KOPT-K1 (cell line): ENCODE measurements around the gene MTMR2.
"Not testable (repeated sequence)": the region's sequence is repeated elsewhere in the genome, so short reads cannot be mapped to it uniquely, and the experiment has no call there.

Experiments used
- H3K27ac ChIP-seq: fragments of 200-600 bp; sonication (generic); 2 replicates; pipeline ENCODE4 v1.5.1; 2016; ENCODE audit warnings: antibody characterized with exemption, mild to moderate bottlenecking, low read depth, low read length; ENCODE audit not compliant: poor library complexity, severe bottlenecking
- H3K36me3 ChIP-seq: fragments of 200-600 bp; sonication (generic); 2 replicates; pipeline ENCODE4 v1.5.1; 2017; ENCODE audit warnings: antibody characterized with exemption, mild to moderate bottlenecking, low read length, moderate library complexity; ENCODE audit not compliant: insufficient read depth
- H3K9me3 ChIP-seq: fragments of 200-600 bp; sonication (generic); 2 replicates; pipeline ENCODE4 v1.5.1; 2017; ENCODE audit warnings: antibody characterized with exemption, low read length, mild to moderate bottlenecking; ENCODE audit not compliant: insufficient read depth, poor library complexity, severe bottlenecking

MTMR2 gene

GRCh38 chr11:95832763-95833162, 91.1 kb downstream of the MTMR2 start:
- H3K36me3 ChIP-seq: peaks cover 97% of the 10 kb centered on the region
- H3K27ac ChIP-seq: no peak overlapping the region
- H3K9me3 ChIP-seq: no peaks in the 10 kb centered on the region

- Histone ChIP-seq H3K27ac (no peak overlapping the region), H3K9me3 (no peaks in the 10 kb centered on the region), H3K36me3 (peaks cover 97% of the 10 kb centered on the region)
Observed at GRCh38 chr11:95831198-95831883, 92.6 kb downstream of the MTMR2 start.

GRCh38 chr11:95829580-95830259, 94.2 kb downstream of the MTMR2 start:
- Histone ChIP-seq H3K9me3 (no peaks in the 10 kb centered on the region), H3K27ac (no peak overlapping the region), H3K36me3 (peaks cover 97% of the 10 kb centered on the region)

- peaks cover 97% of the 10 kb centered on the region for H3K36me3 ChIP-seq
- no peaks in the 10 kb centered on the region for H3K9me3 ChIP-seq
- no peak overlapping the region for H3K27ac ChIP-seq
Observed at GRCh38 chr11:95827696-95828095, 96.2 kb downstream of the MTMR2 start.

- H3K36me3 ChIP-seq: peaks cover 100% of the 10 kb centered on the region
- H3K27ac ChIP-seq: no peak overlapping the region
- H3K9me3 ChIP-seq: no peaks in the 10 kb centered on the region
Observed at GRCh38 chr11:95821640-95822039, 102.3 kb downstream of the MTMR2 start.

- H3K36me3 ChIP-seq: peaks cover 84% of the 10 kb centered on the region
- H3K9me3 ChIP-seq: no peaks in the 10 kb centered on the region
- H3K27ac ChIP-seq: no peak overlapping the region
Observed at GRCh38 chr11:95816037-95816436, 107.9 kb downstream of the MTMR2 start.

- H3K36me3 ChIP-seq: peaks cover 50% of the 10 kb centered on the region
- not testable (repeated sequence) for H3K27ac ChIP-seq
- H3K9me3 ChIP-seq: peaks cover 18% of the 10 kb centered on the region
Observed at GRCh38 chr11:95811052-95811451, 112.9 kb downstream of the MTMR2 start.

- H3K36me3 ChIP-seq: peaks cover 61% of the 10 kb centered on the region
- not testable (repeated sequence) for H3K27ac ChIP-seq
- H3K9me3 ChIP-seq: peaks cover 19% of the 10 kb centered on the region
Observed at GRCh38 chr11:95806464-95806863, 117.4 kb downstream of the MTMR2 start.

- peaks cover 19% of the 10 kb centered on the region for H3K9me3 ChIP-seq
- H3K27ac ChIP-seq: no peak overlapping the region
- H3K36me3 ChIP-seq: peaks cover 67% of the 10 kb centered on the region
Observed at GRCh38 chr11:95805869-95806268, 118.0 kb downstream of the MTMR2 start.

GRCh38 chr11:95803973-95804372, 119.9 kb downstream of the MTMR2 start:
- peaks cover 86% of the 10 kb centered on the region for H3K36me3 ChIP-seq
- H3K9me3 ChIP-seq: peaks cover 19% of the 10 kb centered on the region

GRCh38 chr11:95802806-95803205, 121.1 kb downstream of the MTMR2 start:
- peaks cover 19% of the 10 kb centered on the region for H3K9me3 ChIP-seq
- no peak overlapping the region for H3K27ac ChIP-seq
- peaks cover 88% of the 10 kb centered on the region for H3K36me3 ChIP-seq

More at GRCh38 chr11:95803973-95804372, 119.9 kb downstream of the MTMR2 start:
- H3K27ac ChIP-seq: no peak overlapping the region

- H3K27ac ChIP-seq: no peak overlapping the region
- H3K36me3 ChIP-seq: peaks cover 75% of the 10 kb centered on the region
- no peaks in the 10 kb centered on the region for H3K9me3 ChIP-seq
Observed at GRCh38 chr11:95800438-95800837, 123.5 kb downstream of the MTMR2 start.

GRCh38 chr11:95799546-95799945, 124.4 kb downstream of the MTMR2 start:
- H3K36me3 ChIP-seq: peaks cover 68% of the 10 kb centered on the region
- no peak overlapping the region for H3K27ac ChIP-seq
- H3K9me3 ChIP-seq: no peaks in the 10 kb centered on the region

GRCh38 chr11:95796501-95796900, 127.4 kb downstream of the MTMR2 start:
- Histone ChIP-seq H3K9me3 (no peaks in the 10 kb centered on the region), H3K36me3 (peaks cover 48% of the 10 kb centered on the region), H3K27ac (no peak overlapping the region)

GRCh38 chr11:95795627-95796295, 128.1 kb downstream of the MTMR2 start:
- no peak overlapping the region for H3K27ac ChIP-seq
- H3K36me3 ChIP-seq: peaks cover 41% of the 10 kb centered on the region
- no peaks in the 10 kb centered on the region for H3K9me3 ChIP-seq
